Activated T-cell treated with anti-CD3 and anti-CD28 coated beads, Interleukin-2, amount 50 U/mL, for 24 hours (primary cell): Measurements from ENCODE around the gene APP.

Experiments used
- DNase-seq: peaks from one replicate; pipeline ENCODE4 v3.0.0-alpha.2; 2020
- H3K27ac Mint-ChIP-seq: 2 replicates; pipeline ENCODE4 v1.8.0; 2020; ENCODE audit warnings: mild to moderate bottlenecking, mixed read lengths
- H3K27me3 Mint-ChIP-seq: 2 replicates; pipeline ENCODE4 v1.8.0; 2020; ENCODE audit warnings: mixed read lengths
- H3K36me3 Mint-ChIP-seq: 2 replicates; pipeline ENCODE4 v1.8.0; 2020; ENCODE audit warnings: low read depth, mixed read lengths
- H3K4me1 Mint-ChIP-seq: 2 replicates; pipeline ENCODE4 v1.8.0; 2020; ENCODE audit warnings: low read depth, mixed read lengths
- H3K4me3 Mint-ChIP-seq: 2 replicates; pipeline ENCODE4 v1.8.0; 2020; ENCODE audit warnings: mild to moderate bottlenecking, moderate library complexity, mixed read lengths
- H3K9me3 Mint-ChIP-seq: 2 replicates; pipeline ENCODE4 v1.8.0; 2020; ENCODE audit warnings: mixed read lengths

The APP gene

DNA sequence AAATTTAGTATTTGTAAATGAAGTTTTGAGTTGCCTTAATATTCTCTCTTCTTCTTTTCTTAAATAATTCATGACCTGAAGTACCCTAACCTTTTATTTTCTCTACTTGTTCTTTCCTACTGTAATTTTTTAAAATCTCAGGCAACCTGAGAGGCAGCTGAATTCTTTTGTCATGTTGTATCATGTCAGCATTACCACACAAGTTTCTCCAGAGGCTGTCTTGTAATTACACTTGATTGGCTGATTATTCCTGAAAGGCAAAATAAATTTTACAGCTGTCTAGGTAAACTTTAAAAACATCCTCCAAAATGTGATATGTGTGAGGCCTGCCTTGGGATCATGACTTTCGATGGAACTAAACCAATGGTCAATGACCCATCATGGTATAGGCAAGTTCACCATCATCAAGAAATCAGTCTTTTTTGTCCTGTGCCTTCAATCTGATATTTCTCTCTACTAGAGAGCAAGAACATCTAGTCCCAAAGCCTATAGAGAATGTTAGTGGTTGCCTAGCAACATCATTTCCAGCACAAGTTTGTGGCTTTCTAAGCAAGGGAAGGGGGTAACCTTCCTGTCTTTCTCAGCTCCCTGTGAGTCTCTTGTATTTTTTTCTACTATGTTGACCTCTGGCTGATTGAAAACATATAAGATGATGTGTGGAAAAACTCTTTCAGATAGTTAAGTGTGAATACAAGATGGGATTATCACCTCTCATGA, 320.3 kb downstream of the APP start:
- Mint-ChIP-seq H3K27ac (no peak overlapping the region), H3K9me3 (peaks cover 5% of the 10 kb centered on the region), H3K4me3 (no peak overlapping the region), H3K36me3 (no peaks in the 10 kb centered on the region), H3K27me3 (peaks cover 4% of the 10 kb centered on the region), H3K4me1 (peaks cover 1% of the 10 kb centered on the region)
- no peak for DNase-seq

DNA sequence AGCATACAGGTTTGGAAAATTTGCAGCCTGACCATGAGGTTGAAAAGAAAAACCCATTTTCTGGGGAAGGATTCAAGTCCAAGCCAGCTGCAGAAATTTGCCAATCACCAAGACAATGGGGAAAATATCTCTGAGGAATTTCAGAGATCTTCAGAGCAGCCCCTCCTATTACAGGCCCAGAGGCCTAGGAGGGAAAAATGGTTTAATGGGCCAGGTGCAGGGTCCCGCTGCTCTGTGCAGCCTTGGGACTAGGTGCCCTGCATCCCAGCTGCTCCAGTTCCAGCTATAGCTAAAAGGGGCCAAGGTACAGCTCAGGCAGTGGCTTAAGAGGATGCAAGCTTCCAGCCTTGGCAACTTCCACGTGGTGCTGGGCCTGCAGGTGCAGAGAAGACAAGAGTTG, 322.3 kb downstream of the APP start:
- Mint-ChIP-seq H3K27ac (no peak overlapping the region), H3K4me1 (peaks cover 1% of the 10 kb centered on the region), H3K27me3 (peaks cover 16% of the 10 kb centered on the region), H3K4me3 (no peak overlapping the region), H3K9me3 (peaks cover 5% of the 10 kb centered on the region), H3K36me3 (no peaks in the 10 kb centered on the region)
- DNase-seq, result no peak

DNA sequence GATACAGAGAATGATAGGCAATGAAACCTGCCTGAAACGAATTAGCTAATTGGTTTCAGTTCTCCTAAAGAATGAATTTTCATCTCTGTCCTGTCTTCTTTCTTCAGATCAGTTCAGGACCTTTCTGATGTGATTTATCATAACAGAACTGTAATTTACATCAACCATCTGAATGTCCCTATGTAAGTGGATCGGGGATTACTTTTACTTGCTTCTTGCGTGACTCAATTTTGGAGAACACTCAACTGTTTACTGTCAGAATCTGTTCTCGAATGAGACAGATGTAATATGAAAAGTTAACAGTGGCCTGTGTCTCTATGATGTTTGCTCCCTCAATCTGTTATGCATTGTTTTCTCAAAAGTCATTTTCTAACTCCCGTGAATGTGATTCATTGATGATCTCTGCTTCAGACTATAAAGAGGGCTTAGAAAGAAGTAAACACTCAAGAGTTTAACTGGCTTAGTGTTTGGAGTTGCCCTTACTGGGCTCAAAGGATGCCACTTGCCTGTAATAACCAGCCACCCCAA, 324.8 kb downstream of the APP start:
- Mint-ChIP-seq H3K27ac (no peak overlapping the region), H3K4me1 (peaks cover 1% of the 10 kb centered on the region), H3K4me3 (no peak overlapping the region), H3K36me3 (no peaks in the 10 kb centered on the region), H3K27me3 (peaks cover 26% of the 10 kb centered on the region), H3K9me3 (peaks cover 5% of the 10 kb centered on the region)
- no peak for DNase-seq

DNA sequence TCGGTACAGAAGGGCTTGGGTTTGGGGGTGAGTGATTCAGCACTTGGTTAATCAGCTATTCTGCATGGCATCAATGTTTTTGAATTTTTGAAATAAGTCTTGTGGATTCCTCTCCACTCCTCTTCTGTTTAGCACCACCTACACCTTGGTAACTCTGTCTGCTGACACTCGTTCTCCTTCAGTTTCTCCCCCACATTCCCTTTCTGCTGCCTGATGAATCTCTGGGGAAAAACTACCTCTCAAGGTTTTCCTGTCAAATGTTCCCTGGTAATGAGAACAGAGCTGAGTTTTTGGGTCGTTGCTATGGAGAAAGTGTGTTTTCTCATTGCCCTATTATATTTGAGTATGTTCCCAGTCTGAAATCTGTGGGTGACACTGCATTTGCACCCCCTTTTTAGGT, 327.6 kb downstream of the APP start:
- H3K27me3 Mint-ChIP-seq, result peaks cover 31% of the 10 kb centered on the region
- H3K27ac Mint-ChIP-seq, result no peak overlapping the region
- DNase-seq, result no peak
- H3K4me3 Mint-ChIP-seq, result no peak overlapping the region
- H3K9me3 Mint-ChIP-seq, result peaks cover 9% of the 10 kb centered on the region
- H3K36me3 Mint-ChIP-seq, result no peaks in the 10 kb centered on the region
- H3K4me1 Mint-ChIP-seq, result peaks cover 1% of the 10 kb centered on the region

DNA sequence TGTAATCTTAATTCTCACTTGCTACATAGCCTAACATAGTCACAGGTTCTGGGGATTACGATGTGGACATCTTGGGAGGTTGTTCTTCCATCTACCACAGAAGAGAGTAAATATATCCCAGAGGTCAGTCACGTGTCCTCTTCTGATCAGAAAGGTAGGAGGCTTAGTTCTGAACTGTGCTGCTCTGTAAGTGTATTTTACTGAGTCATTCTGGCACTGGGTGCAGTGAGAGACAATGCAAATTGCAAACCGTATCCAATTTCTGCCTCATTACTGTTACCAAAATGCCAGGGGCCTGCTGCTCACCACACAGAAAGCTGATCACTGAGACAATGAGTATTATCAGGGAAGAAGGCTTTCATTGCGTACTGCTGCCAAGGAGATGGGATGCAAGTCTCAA, 331.8 kb downstream of the APP start:
- H3K36me3 Mint-ChIP-seq, result no peaks in the 10 kb centered on the region
- DNase-seq, result no peak
- peaks cover 6% of the 10 kb centered on the region for H3K9me3 Mint-ChIP-seq
- H3K27ac Mint-ChIP-seq, result no peak overlapping the region
- peaks cover 22% of the 10 kb centered on the region for H3K27me3 Mint-ChIP-seq
- H3K4me3 Mint-ChIP-seq, result no peak overlapping the region
- H3K4me1 Mint-ChIP-seq, result no peaks in the 10 kb centered on the region

DNA sequence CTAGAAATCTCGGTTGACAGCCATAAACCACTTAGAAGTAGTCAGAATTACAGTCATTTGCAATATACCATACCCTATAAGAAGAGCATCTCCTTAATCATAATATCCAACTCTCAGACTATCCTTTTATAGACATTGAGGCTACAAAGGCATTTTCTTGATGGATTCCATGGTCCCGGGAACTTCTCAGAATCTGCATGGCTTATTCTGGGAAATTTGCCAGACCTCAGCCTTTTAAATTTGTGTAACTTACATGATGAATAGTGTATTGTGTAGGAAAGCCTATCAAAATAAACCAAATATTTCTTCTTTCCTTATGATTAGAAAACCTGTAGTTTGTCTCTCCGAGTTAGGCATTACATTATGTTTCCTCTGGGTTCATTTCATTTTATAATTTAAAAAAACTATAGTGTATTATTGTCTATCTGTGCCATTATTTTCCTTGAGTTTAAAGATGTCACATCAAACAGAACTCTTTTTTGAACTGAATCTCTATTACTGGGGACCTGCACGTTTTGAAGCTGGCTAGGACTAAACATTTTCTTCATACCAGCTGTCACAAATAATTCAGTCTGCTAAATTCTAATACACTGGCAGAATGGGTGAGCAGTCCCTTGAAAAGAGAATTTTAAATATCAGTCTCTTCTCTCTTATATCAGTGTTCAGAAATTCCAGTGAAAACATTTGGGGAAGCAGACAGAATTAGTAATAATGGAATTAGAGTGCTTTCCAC, 332.9 kb downstream of the APP start:
- Mint-ChIP-seq H3K27me3 (peaks cover 19% of the 10 kb centered on the region), H3K4me1 (no peaks in the 10 kb centered on the region), H3K9me3 (peaks cover 10% of the 10 kb centered on the region), H3K4me3 (no peak overlapping the region), H3K27ac (no peak overlapping the region), H3K36me3 (no peaks in the 10 kb centered on the region)
- DNase-seq, result no peak

DNA sequence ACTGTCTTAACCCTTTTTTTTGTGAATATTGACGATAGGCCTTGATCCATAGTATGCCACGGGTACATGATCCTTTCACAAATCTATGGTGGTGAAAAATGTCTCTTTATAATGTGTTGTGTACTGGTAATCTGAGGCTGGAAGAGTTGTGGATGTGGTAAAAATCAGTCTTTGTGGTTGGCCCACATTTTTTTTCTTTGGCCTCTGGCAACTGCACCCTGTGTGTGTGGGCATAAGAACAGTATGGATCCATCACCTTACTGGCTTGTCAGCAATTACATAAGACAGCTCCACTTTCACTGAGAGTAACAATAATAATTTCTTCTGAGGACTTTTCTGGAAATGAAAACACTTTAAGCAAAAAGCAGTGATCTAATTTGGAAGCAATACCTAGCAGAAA, 334.2 kb downstream of the APP start:
- Mint-ChIP-seq H3K36me3 (no peaks in the 10 kb centered on the region), H3K27ac (no peak overlapping the region), H3K9me3 (peaks cover 10% of the 10 kb centered on the region), H3K4me3 (no peak overlapping the region), H3K27me3 (peaks cover 9% of the 10 kb centered on the region), H3K4me1 (peaks cover 4% of the 10 kb centered on the region)
- DNase-seq, result no peak

DNA sequence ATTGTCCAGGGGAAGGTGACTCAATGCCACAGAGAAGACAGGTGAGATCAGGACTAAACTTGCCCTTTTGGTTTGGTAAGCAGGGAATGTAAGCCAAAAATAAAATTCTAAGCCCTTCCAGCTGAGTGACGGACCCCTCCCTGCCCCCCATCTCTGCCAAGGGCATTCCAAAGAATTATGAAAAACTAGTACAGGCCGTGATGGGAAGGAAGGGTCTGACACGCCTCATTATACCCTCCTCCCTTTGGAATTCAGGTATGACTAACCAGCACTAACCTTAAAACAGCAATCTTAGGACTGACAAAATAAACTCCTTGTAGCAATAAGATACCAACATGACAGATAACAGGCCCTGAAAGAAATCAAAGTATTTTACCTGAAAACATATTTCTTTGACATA, 336.2 kb downstream of the APP start:
- DNase-seq, result no peak
- Mint-ChIP-seq H3K4me3 (no peak overlapping the region), H3K27ac (no peak overlapping the region), H3K4me1 (peaks cover 6% of the 10 kb centered on the region), H3K36me3 (no peaks in the 10 kb centered on the region), H3K27me3 (peaks cover 3% of the 10 kb centered on the region), H3K9me3 (peaks cover 4% of the 10 kb centered on the region)

DNA sequence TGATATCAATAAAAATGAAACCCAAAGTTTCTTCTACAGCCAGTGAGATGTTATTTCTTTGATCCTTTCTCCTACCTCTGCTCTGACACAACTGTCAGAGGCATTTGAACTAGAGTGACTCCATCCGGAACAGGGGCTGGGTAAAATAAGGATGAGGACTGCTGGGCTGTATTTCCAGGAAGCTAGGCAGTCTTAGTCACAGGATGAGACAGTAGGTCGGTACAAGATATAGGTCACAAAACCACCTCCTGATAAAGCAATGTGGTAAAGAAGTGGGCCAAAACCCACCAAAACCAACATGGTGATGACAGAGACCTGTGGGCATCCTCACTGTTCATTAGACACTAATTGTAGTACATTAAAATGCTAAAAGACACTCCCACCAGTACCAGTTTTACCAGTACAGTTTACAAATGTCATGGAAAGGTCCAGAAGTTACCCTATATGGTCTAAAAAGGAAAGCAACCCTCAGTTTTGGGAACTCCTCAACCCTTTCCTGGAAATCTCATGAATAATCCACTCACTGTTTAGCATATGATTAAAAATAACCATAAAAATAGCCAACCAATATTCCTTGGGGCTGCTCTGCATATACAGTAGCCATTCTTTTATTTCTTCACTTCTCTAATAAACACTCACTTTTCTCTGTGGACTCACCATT, 339.1 kb downstream of the APP start:
- Mint-ChIP-seq H3K4me1 (peaks cover 6% of the 10 kb centered on the region), H3K27me3 (peaks cover 8% of the 10 kb centered on the region), H3K27ac (no peak overlapping the region), H3K36me3 (no peaks in the 10 kb centered on the region), H3K4me3 (no peak overlapping the region), H3K9me3 (peaks cover 4% of the 10 kb centered on the region)
- DNase-seq, result no peak
